SK-N-SH (cell line): Measurements from ENCODE around the gene TERT. TPM values are rescaled to one million over a fixed set of nuclear protein-coding genes. Genes with fewer than 3 reads are reported as not detected.

ENCODE experiments used
- CTCF ChIA-PET: fragments of 300-600, 350-600 bp; formaldehyde crosslinking; extraction: SDS; loops from one replicate; lab custom pipeline; 2021; lab: Yijun Ruan, JAX
- POLR2A ChIA-PET: fragments of 350-600 bp; sonication (Branson Sonifier 250); formaldehyde crosslinking; extraction: SDS; loops from one replicate; lab custom pipeline; 2020; ENCODE audit warnings: antibody characterized with exemption, inconsistent platforms; lab: Yijun Ruan, JAX
- DNase-seq: peaks from one replicate; pipeline ENCODE4 v3.0.0; 2012
- H2AFZ ChIP-seq: fragments of 200-600 bp; sonication (generic); 2 replicates; pipeline ENCODE4 v1.8.1; 2016; ENCODE audit warnings: antibody characterized with exemption, mild to moderate bottlenecking, low read depth
- H3F3A ChIP-seq: fragments of 200-600 bp; sonication (generic); replicated peaks from 2 replicates; pipeline ENCODE3; 2016; ENCODE audit warnings: antibody characterized with exemption, mild to moderate bottlenecking; ENCODE audit not compliant: insufficient read depth
- H3K27ac ChIP-seq, 2 experiments: fragments of 200-500 bp in 1 of 2; fragments of 200-600 bp in 1 of 2; sonication (Bioruptor generic) in 1 of 2; sonication (generic), shearing (Covaris generic) in 1 of 2; 2 replicates each; pipeline versions ENCODE4 v1.5.1 to v1.6.1; 2014 to 2016; ENCODE audit warnings: low read depth in 2 of 2, inconsistent platforms in 1 of 2, low read length in 1 of 2, mild to moderate bottlenecking in 1 of 2, mixed read lengths in 1 of 2
- H3K27me3 ChIP-seq: fragments of 200-600 bp; sonication (generic), shearing (Covaris generic); 2 replicates; pipeline ENCODE4 v1.6.1; 2016; ENCODE audit warnings: mixed run types; ENCODE audit not compliant: insufficient read depth
- H3K36me3 ChIP-seq, 2 experiments: fragments of 200-500 bp in 1 of 2; fragments of 200-600 bp in 1 of 2; sonication (Bioruptor generic) in 1 of 2; sonication (generic) in 1 of 2; replicated peaks in 1 of 2; 2 replicates each; pipeline versions ENCODE3 to v1.5.1; 2014 to 2016; ENCODE audit warnings: low read length in 1 of 2, mild to moderate bottlenecking in 1 of 2; ENCODE audit not compliant: insufficient read depth in 2 of 2, control insufficient read depth in 1 of 2
- H3K4me1 ChIP-seq, 2 experiments: fragments of 200-500 bp in 1 of 2; fragments of 200-600 bp in 1 of 2; sonication (Bioruptor generic) in 1 of 2; sonication (generic), shearing (Covaris generic) in 1 of 2; 2 replicates each; pipeline versions ENCODE4 v1.5.1 to v1.6.1; 2014 to 2016; ENCODE audit warnings: low read depth in 1 of 2, low read length in 1 of 2, mixed run types in 1 of 2; ENCODE audit not compliant: insufficient read depth in 2 of 2, control insufficient read depth in 1 of 2
- H3K4me2 ChIP-seq: fragments of 200-600 bp; sonication (generic), shearing (Covaris generic); 2 replicates; pipeline ENCODE4 v1.6.1; 2017; ENCODE audit warnings: mixed run types
- H3K4me3 ChIP-seq, 2 experiments: fragments of 200-500 bp in 1 of 2; fragments of 200-600 bp in 1 of 2; sonication (Bioruptor generic) in 1 of 2; sonication (generic), shearing (Covaris generic) in 1 of 2; 2 replicates each; pipeline versions ENCODE4 v1.5.1 to v1.8.1; 2014 to 2016; ENCODE audit warnings: low read depth in 2 of 2, inconsistent platforms in 1 of 2, low read length in 1 of 2, mild to moderate bottlenecking in 1 of 2, mixed read lengths in 1 of 2, moderate library complexity in 1 of 2
- H3K79me2 ChIP-seq: fragments of 200-600 bp; sonication (generic); 2 replicates; pipeline ENCODE4 v1.8.1; 2017; ENCODE audit warnings: mild to moderate bottlenecking; ENCODE audit not compliant: insufficient read depth
- H3K9ac ChIP-seq: fragments of 200-600 bp; sonication (generic); 2 replicates; pipeline ENCODE4 v1.6.1; 2017; ENCODE audit warnings: mixed run types
- H3K9me2 ChIP-seq: fragments of 200-600 bp; sonication (generic); 2 replicates; pipeline ENCODE4 v1.6.1; 2017; ENCODE audit warnings: mixed run types
- H3K9me3 ChIP-seq: fragments of 200-600 bp; sonication (generic); 2 replicates; pipeline ENCODE4 v1.6.1; 2017; ENCODE audit warnings: mixed run types, mild to moderate bottlenecking, moderate library complexity
- H4K20me1 ChIP-seq: fragments of 200-600 bp; sonication (generic); 2 replicates; pipeline ENCODE4 v1.6.1; 2017; ENCODE audit warnings: mild to moderate bottlenecking, mixed run types; ENCODE audit not compliant: insufficient read depth
- EZH2phosphoT487 ChIP-seq: fragments of 200-600 bp; sonication (generic); IDR thresholded peaks from 2 replicates; pipeline ENCODE4 v1.6.1; 2017; ENCODE audit warnings: low read depth, mixed run types, mild to moderate bottlenecking, antibody characterized with exemption, moderate library complexity, borderline replicate concordance
- GATA2 ChIP-seq: sonication (generic); formaldehyde crosslinking; IDR thresholded peaks from 2 replicates; pipeline ENCODE4 v1.5.0; 2020; ENCODE audit warnings: mild to moderate bottlenecking, missing genetic modification reagents
- JUND ChIP-seq: IDR thresholded peaks from 2 replicates; pipeline ENCODE4 v1.4.0; 2012
- REST ChIP-seq: IDR thresholded peaks from 2 replicates; pipeline ENCODE4 v1.6.1; 2012; ENCODE audit warnings: mild to moderate bottlenecking, low read depth, low read length, moderate library complexity
- RXRA ChIP-seq: IDR thresholded peaks from 2 replicates; pipeline ENCODE4 v1.4.0; 2012; ENCODE audit warnings: low read depth, mild to moderate bottlenecking, borderline replicate concordance
- SMC3 ChIP-seq: IDR thresholded peaks from 2 replicates; pipeline ENCODE4 v1.6.1; 2012; ENCODE audit warnings: low read depth, low read length, improper control_type of control experiment
- TAF1 ChIP-seq: IDR thresholded peaks from 2 replicates; pipeline ENCODE4 v1.6.1; 2012; ENCODE audit warnings: low read depth, mild to moderate bottlenecking, low read length, moderate library complexity, borderline replicate concordance
- USF1 ChIP-seq: IDR thresholded peaks from 2 replicates; pipeline ENCODE4 v1.4.0; 2012; ENCODE audit warnings: low read depth, borderline replicate concordance
- USF2 ChIP-seq: fragments of 150-350 bp; IDR thresholded peaks from 2 replicates; pipeline ENCODE4 v1.6.1; 2017; ENCODE audit warnings: antibody characterized with exemption, low read length, low read depth, borderline replicate concordance
- WGBS: methylation state at CpG from one replicate; pipeline ENCODE4 v1.1.6; 2017; ENCODE audit warnings: low lambda C conversion rate; 5-methylcytosine and 5-hydroxymethylcytosine counted together
- polyA plus RNA-seq, 3 experiments: library from polyadenylated mRNA; depleted of rRNA; stranded (reverse); fragments of >200 nt; gene quantifications; 2 replicates each; pipeline ENCODE4 v1.2.3, GENCODE V29; 2012
- TF ChIP-seq, protein P1 (sequence below): IDR thresholded peaks from 2 replicates; pipeline ENCODE4 v1.4.0; 2012; ENCODE audit warnings: low read depth

Gene TERT
- polyA plus RNA-seq, 1 of the 3 experiments (the other 2 are of a cell fraction) = 2.4 TPM

DNA sequence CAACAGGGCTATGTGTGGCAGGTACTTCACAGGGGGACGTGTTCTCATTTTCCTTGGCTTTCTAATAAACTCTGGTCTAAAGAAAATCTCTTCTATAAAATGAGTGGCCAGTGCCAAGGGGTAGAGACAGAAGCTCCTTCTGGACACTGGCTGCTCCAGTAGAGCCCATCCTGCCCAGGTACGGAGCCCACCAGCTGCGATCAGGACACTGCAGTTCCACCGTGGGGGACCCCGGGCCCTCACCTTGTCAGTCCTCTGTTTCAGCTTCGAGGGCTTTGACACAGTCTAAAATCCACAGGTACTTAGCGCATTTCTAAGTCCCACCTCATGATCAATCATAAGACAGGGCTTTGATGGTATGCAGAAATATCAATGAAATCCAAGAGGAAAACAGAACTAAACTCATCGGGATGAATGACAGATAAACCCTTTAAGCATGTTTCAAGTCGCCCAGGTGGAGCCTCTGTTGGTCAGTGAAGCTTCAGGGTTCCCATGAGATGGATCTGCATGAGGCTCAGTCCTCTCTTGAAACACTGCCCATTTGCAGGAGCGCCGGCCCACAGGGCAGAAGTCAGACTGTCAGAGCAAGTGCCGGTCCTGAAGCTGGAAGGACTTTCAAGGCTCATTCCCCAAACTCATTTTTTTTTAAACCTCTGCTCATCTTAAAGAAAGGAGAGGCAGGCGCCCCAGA is 20.3 kb upstream of the TERT start (continued):
- no peak for TF ChIP-seq REST
- TF ChIP-seq, protein P1, sequence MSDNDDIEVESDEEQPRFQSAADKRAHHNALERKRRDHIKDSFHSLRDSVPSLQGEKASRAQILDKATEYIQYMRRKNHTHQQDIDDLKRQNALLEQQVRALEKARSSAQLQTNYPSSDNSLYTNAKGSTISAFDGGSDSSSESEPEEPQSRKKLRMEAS = no peak

GRCh38 chr5:1314564-1314982 is 19.7 kb upstream of the TERT start:
- H3K27me3 ChIP-seq = no peaks in the 10 kb centered on the region
- H3K79me2 ChIP-seq = no peaks in the 10 kb centered on the region
- no peaks in the 10 kb centered on the region for H3K9me3 ChIP-seq
- H3K9me2 ChIP-seq = no peaks in the 10 kb centered on the region
- peaks cover 0 to 21% of the 10 kb centered on the region in 2 experiments for H3K36me3 ChIP-seq
- no peak for DNase-seq
- H4K20me1 ChIP-seq = no peaks in the 10 kb centered on the region
- CTCF ChIA-PET = interaction anchor here (0.9 kb wide), 1 partner anchor 11 kb away, joined by 3 read pairs; no protein-coding TSS in a partner anchor
- no peak overlapping the region for H3K9ac ChIP-seq
- no peak overlapping the region for H2AFZ ChIP-seq
- 92% methylated on average over 10 of the region's 13 CpGs for WGBS
- no peak for TF ChIP-seq TAF1
- TF ChIP-seq JUND = no peak
- no peak for TF ChIP-seq EZH2phosphoT487
- no peak for TF ChIP-seq SMC3
- TF ChIP-seq USF2 = no peak
- no peak for TF ChIP-seq RXRA
- no peak for TF ChIP-seq GATA2 (CRISPR knock-in tag)
- TF ChIP-seq USF1 = no peak
- H3K4me2 ChIP-seq = no peak overlapping the region
- POLR2A ChIA-PET = no interaction called here
- H3K4me1 ChIP-seq = no peaks in the 10 kb centered on the region
- H3F3A ChIP-seq = peaks cover 4% of the 10 kb centered on the region
- H3K27ac ChIP-seq = no peak overlapping the region
- no peak overlapping the region for H3K4me3 ChIP-seq
